ENCODE data around the gene GCNT3.

DNA sequence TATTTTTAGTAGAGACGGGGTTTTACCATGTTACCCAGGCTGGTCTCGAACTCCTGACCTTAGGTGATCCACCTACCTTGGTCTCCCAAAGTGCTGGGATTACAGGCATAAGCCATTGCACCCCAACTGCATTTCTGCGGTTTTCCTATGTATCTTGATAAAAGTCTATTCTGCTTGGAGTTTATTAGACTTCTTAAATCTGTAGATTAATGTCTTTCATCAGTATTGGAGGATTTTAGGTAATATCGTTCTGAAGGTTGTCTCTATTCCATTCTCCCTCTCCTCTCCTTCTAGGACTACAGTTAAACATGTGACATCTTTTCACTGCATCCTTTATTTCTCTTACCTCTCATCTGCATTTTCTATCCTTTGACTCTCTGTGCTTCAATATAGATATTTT lies 46.3 kb upstream of the GCNT3 start:
- TF ChIP-seq ZNF585B (tag by site-specific recombination; IDR thresholded peaks at IDR 0.05) (no peak), ZNF311 (tag by site-specific recombination; IDR thresholded peaks at IDR 0.05; ENCODE audit: borderline replicate concordance) (no peak), ZNF701 (tag by site-specific recombination; IDR thresholded peaks at IDR 0.05) (no peak), ZNF121 (tag by site-specific recombination; IDR thresholded peaks at IDR 0.05) (no peak), YY1 (tag by site-specific recombination; IDR thresholded peaks at IDR 0.05) (no peak), MYNN (tag by site-specific recombination; IDR thresholded peaks at IDR 0.05; ENCODE audit: borderline replicate concordance) (no peak), ZNF555 (tag by site-specific recombination; conservative IDR thresholded peaks at IDR 0.05) (no peak), ZNF114 (tag by site-specific recombination; IDR thresholded peaks at IDR 0.05) (no peak), ZBTB8A (tag by site-specific recombination; IDR thresholded peaks at IDR 0.05) (no peak), ZNF529 (tag by site-specific recombination; IDR thresholded peaks at IDR 0.05; ENCODE audit: insufficient replicate concordance) (no peak), KLF1 (tag by site-specific recombination; IDR thresholded peaks at IDR 0.05) (no peak)
- TF ChIP-seq, protein P1, sequence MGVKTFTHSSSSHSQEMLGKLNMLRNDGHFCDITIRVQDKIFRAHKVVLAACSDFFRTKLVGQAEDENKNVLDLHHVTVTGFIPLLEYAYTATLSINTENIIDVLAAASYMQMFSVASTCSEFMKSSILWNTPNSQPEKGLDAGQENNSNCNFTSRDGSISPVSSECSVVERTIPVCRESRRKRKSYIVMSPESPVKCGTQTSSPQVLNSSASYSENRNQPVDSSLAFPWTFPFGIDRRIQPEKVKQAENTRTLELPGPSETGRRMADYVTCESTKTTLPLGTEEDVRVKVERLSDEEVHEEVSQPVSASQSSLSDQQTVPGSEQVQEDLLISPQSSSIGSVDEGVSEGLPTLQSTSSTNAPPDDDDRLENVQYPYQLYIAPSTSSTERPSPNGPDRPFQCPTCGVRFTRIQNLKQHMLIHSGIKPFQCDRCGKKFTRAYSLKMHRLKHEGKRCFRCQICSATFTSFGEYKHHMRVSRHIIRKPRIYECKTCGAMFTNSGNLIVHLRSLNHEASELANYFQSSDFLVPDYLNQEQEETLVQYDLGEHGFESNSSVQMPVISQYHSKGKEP (tag by site-specific recombination; IDR thresholded peaks at IDR 0.05): no peak
- TF ChIP-seq, protein P2, sequence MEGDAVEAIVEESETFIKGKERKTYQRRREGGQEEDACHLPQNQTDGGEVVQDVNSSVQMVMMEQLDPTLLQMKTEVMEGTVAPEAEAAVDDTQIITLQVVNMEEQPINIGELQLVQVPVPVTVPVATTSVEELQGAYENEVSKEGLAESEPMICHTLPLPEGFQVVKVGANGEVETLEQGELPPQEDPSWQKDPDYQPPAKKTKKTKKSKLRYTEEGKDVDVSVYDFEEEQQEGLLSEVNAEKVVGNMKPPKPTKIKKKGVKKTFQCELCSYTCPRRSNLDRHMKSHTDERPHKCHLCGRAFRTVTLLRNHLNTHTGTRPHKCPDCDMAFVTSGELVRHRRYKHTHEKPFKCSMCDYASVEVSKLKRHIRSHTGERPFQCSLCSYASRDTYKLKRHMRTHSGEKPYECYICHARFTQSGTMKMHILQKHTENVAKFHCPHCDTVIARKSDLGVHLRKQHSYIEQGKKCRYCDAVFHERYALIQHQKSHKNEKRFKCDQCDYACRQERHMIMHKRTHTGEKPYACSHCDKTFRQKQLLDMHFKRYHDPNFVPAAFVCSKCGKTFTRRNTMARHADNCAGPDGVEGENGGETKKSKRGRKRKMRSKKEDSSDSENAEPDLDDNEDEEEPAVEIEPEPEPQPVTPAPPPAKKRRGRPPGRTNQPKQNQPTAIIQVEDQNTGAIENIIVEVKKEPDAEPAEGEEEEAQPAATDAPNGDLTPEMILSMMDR (tag by site-specific recombination; IDR thresholded peaks at IDR 0.05): no peak
- TF ChIP-seq, protein P3, sequence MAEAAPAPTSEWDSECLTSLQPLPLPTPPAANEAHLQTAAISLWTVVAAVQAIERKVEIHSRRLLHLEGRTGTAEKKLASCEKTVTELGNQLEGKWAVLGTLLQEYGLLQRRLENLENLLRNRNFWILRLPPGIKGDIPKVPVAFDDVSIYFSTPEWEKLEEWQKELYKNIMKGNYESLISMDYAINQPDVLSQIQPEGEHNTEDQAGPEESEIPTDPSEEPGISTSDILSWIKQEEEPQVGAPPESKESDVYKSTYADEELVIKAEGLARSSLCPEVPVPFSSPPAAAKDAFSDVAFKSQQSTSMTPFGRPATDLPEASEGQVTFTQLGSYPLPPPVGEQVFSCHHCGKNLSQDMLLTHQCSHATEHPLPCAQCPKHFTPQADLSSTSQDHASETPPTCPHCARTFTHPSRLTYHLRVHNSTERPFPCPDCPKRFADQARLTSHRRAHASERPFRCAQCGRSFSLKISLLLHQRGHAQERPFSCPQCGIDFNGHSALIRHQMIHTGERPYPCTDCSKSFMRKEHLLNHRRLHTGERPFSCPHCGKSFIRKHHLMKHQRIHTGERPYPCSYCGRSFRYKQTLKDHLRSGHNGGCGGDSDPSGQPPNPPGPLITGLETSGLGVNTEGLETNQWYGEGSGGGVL (tag by site-specific recombination; IDR thresholded peaks at IDR 0.05): no peak

Measured in HEK293 (cell line).